GM19238 (cell line): Measurements from ENCODE around the gene TIAM1.

Experiments used
- DNase-seq: peaks from one replicate; pipeline ENCODE4 v3.0.0; 2011; ENCODE audit warnings: low spot score; ENCODE audit not compliant: insufficient read length

The TIAM1 gene

DNA sequence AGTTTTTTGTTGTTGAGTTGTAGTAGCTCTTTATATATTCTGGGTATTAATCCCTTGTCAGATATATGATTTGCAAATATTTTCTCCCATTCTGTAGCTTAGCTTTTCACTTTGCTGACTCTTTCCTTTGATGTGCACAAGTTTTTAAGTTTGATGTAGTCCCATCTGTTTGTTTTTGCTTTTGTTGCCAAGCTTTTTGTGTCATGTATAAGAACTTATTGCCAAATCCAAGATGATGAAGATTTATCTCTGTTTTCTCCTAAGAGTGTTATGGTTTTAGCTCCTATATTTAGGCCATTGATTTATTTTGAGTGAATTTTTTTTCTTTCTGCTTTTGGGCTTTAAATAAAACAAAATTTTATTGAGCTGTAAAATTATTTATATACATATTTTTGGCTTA, 253.7 kb downstream of the TIAM1 start:
- no peak for DNase-seq

GRCh38 chr21:31088474-31088751, 255.6 kb downstream of the TIAM1 start:
- no peak for DNase-seq

DNA sequence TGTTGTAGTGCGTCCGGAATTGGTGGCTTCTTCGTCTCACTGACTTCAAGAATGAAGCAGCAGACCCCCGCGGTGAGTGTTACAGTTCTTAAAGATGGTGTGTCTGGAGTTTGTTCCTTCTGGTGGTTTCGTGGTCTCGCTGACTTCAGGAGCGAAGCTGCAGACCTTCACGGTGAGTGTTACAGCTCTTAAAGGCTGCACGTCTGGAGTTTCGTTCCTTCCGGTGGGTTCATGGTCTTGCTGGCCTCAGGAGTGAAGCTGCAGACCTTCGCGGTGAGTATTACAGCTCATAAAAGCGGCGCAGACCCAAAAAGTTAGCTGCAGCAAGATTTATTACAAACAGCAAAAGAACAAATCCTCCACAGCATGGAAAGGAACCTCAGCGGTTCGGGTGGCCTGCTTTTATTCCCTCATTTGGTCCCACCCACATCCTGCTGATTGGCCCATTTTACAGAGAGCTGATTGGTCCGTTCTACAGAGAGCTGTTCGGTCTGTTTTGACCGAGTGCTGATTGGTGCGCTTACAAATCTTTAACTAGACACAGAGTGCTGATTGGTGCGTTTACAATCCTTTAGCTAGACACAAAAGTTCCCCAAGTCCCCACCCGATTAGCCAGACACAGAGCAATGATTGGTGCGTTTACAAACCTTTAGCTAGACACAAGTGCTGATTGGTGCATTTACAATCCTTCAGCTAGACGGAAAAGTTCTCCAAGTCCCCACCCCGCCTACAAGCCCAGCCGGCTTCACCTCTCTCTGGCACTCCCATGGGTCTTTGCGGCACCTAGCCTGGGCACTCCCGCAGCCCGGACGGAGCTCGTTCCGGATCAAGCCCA, 256.2 kb downstream of the TIAM1 start:
- DNase-seq = no peak

DNA sequence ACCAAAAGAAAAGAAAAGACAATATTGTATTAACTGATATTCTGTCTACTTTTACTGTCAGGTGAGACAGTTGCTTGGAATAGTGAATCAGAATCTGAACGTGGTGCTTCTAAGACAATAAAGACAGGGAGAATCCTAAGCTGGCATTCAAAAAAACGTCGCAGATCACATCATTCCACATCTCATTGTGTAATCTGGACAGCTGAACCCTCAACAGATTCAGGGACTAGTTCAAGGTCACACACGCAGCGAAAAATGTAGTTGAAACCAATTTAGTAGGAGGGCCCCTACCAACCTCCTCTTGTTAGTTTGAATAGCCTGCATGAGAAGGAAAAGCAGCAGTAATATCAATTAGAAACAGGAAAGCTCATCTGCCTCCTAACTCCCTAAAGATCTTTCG, 259.4 kb downstream of the TIAM1 start:
- no peak for DNase-seq

DNA sequence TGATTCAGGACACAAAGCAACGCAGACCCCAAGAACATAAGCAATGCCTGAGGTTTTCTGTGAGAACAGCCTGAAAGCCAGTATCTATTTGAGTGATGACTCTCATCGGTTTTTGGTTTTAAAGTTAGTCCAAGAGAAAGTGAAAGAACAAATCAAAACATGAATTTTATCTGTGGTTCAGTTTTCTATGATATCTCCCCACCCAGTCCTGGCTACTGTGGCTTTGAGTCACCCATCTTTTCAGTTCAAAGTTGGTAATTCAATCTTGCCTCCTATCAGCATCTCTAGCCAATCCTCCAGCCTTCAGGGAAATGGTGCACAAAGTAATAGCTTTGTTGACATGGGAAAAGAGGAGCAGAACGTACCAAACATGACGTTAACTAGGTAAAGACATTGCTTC, 265.3 kb downstream of the TIAM1 start:
- DNase-seq = no peak

GRCh38 chr21:31078216-31078615, 265.8 kb downstream of the TIAM1 start:
- no peak for DNase-seq

DNA sequence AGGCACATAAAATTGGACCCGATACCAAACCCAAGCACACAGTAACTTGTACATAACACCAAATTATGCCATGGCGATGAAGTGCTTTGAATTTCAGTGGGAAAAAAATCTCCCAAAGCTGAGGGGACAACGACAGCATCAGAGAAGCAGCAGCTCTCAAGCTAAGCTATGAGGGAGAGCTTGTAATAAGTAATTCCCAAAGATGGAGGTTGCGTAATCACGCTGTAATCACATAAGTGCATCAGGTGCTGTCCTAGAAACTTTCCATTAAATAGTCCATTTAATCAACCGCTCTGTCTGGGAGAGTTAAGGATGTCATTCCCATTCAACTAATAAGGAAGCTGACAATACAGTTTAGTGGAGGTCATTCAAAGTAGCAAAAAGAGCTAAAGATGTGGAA, 268.2 kb downstream of the TIAM1 start:
- DNase-seq = no peak

- no peak for DNase-seq
Observed at GRCh38 chr21:31072533-31072932, 271.5 kb downstream of the TIAM1 start.
